Stimulated activated CD4-positive, alpha-beta T cell treated with anti-CD3 and anti-CD28 coated beads, Interleukin-4, amount 100 ng/mL, for 1 hour (primary cell): ENCODE results near the gene L3MBTL1.

Experiments
- DNase-seq: peaks from one replicate; pipeline ENCODE4 v3.0.0-alpha.2; 2020

Gene L3MBTL1

GRCh38 chr20:43536041-43536816 is 28.7 kb downstream of the L3MBTL1 start:
- DNase-seq, result no peak

- no peak for DNase-seq
Observed at GRCh38 chr20:43536817-43537440, 29.4 kb downstream of the L3MBTL1 start.

DNA sequence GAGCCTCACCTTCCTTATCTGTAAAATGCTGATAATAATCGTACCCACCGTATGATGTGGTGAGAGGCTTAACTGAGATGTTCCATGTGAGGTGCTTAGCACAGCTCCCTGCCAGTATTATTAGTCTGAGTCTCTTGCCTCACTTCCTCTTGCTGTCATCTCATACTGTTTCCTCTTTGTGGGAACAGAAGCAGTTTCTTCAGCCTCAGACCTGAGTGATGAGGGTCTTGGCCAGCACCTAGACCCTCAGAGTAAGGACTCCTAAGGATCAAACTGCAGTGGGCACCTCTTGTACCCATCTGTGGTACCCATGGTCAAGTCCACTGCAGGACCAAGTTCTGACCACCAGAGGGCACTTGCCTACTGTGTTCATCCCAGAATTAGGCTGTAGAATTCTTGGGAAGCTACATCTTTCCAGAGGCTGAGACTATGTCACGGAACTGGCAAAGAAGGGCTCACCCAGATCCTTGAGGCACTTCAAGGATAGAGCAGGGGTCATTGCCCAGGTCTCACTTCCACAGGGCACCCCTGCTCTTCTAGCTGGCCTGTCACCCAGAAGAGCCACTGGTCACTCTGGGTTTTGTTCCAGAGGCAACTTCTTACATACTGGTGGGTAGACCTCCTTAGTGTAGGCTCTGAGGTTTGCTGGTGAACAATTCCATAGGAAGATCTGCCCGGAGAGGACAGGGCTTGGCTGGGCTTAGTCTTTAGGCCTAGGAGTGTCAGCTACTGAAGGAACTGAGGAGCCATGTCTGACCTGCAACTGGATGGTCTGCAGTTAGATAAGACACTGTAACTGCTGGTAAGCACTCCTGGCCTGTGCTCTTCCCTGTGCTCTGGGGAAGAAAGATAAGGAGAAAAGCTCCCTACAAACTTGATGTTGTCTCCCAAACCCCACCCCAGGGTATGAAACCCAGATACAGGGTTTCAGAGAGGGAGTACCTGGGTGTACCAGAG is 30.7 kb downstream of the L3MBTL1 start:
- peak; percentile 58 for DNase-seq

DNA sequence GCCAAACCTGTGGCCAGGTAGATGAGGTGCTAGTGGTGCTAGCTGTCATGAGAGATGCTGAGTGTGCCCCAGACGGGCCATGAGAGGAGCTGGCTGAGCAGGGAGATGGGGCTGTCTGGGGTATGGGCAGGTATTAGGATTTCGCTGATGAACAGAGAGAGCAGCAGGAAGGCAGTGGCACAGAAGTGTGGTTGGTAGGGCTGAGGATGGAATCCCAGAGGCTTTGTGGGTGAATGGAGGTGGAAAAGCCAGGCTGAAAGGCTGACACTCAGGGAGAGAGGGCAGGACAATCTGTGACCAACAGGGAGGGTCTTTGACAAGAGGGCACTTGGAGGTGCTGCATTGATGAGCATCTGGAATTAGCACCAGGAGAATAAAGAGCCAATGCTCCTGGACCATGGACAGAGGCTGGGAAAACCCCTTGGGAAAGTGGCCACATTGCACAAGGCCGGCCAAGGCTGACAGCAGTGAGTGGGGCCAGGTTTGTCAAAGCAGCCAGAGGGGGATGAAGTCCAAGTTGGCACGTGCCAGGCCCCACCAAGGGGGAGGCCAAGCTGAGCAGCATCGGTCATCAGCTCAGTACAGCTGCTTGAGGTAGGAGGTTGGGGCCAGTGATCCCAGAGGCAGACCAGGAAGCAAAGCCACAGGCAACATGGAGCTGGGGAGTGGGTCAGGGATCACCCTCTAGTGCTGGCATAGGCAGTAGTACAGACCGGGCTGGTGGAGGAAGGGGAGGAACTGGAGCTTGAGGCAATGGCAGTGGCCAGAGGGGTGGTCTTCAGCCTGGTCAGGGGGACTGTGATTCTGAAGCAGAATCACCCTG is 31.6 kb downstream of the L3MBTL1 start:
- no peak for DNase-seq

DNA sequence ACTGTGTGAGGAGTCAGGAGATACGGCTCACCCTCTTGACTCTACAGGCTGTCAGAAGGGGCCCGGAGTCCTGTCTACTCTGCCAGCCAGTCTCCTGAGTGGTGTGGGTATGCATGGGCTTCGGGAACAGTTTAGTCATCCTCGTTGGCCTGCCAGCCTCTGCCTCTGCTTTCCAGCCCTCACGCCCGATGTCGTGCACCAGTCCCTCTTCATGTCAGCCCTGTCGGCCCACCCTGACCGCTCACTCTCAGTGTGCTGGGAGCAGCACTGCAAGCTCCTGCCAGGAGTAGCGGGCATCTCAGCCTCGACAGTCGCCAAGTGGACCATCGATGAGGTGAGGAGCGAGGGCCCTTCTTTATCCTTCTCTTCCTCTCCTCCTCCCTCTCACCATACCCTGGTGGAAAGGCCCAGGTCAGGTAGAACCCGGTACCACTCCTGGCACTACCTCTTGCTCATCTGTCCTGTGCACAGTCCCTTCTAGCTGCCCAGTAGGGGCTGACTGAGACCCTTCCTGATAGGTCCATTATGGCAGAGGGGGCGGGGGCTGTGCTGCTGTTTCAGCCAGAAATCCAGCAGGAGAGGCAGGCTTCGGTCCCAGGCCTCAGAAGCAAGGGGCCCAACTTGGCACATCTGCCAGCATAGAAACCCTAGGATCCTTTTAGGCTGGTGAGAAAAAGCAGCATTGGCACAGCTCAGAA is 32.6 kb downstream of the L3MBTL1 start:
- DNase-seq, result no peak

- DNase-seq, result no peak
Observed at GRCh38 chr20:43540673-43541060, 33.2 kb downstream of the L3MBTL1 start.

GRCh38 chr20:43541214-43541613 is 33.7 kb downstream of the L3MBTL1 start:
- DNase-seq, result no peak

DNA sequence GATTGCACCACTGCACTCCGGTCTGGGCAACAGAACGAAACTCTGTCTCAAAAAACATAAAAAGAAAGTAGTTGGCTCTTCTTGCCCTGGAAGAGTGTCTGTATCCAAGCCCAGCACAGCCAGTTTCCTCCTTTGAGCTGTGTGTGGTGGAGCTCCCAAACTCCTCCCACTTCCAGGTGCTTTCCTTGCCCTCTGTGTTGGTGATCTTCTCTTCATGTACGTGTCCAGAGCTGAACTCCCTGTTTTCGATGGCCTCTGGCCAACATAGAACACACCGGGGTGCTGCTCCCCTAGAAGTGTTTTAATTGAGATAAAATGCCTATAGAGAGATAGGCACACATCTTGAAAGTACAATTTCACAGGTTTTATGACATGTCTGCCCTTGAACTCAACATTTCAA is 34.7 kb downstream of the L3MBTL1 start:
- DNase-seq, result no peak

DNA sequence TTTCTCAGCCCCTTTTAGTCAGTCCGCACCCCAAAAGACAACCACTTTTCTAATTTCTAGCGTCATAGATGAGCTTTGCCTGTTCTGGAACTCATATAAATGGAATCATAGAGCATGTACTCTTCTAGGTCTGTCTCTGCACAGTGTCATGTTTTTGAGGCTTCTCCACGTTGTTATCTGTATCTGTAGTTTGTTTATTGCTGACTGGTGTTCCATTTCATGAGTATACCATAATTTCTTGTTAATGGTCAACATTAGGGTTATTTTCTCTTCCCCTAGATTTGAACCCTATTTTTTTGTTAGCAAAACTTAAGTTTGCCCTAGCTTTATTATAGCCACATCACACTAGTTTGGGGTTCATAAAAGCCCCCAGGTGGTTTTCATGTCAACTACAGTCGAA is 35.2 kb downstream of the L3MBTL1 start:
- no peak for DNase-seq

- no peak for DNase-seq
Observed at GRCh38 chr20:43543138-43543537, 35.6 kb downstream of the L3MBTL1 start.

DNA sequence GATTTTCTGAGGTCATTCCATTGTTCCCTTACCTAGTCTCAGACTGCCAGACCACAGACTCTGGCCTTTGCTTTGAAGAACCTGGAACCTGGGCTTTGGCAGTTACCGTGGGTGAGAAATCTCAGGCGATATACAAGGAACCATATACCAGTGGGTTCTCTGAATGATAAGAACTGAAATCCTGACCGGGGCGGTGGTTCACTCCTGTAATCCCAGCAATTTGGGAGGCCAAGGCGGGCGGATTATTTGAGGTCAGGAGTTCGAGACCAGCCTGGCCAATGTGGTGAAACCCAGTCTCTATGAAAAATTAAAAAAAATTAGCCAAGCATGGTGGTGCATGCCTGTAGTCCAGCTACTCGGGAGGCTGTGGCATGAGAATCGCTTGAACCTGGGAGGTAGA is 37.0 kb downstream of the L3MBTL1 start:
- DNase-seq, result no peak

DNA sequence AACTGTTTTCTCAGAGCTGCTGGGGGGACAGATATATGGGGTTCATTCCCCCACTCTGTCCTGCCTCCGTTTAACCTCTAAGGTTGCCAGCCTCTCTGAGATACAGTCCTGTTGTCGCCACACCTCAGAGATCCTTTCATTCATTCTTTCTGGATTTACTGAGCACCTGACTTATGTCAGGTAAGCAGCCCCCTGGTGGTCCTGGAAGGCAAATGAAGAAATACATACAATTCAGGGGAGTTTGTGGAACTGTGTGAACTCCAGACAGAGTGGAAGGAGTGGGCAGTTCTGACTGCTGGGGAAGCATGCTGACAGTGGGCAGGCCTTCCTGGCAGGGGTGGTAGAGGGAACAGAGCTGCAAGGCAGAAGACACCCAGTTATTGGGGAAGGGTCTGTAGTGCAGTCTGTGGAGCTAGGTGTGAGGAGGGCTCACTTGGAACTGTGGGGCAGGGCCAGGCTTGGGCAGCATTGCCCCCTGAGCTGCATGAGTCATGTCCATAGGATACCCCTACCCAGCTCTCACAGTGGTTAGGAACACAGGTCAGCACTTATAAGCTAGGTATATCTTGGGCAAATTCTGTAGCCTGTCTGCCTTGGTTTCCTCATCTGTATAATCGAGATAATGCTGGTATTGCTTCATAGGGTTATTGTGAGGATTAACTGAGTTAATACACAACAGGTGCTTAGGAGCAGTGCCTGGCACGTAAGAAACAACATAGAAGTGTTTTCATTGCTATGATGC is 38.5 kb downstream of the L3MBTL1 start:
- DNase-seq, result no peak

GRCh38 chr20:43548273-43548880 is 40.9 kb downstream of the L3MBTL1 start:
- no peak for DNase-seq

GRCh38 chr20:43549416-43550065 is 42.0 kb downstream of the L3MBTL1 start:
- no peak for DNase-seq

GRCh38 chr20:43550456-43550855 is 43.0 kb downstream of the L3MBTL1 start:
- no peak for DNase-seq

GRCh38 chr20:43554369-43554768 is 46.9 kb downstream of the L3MBTL1 start:
- no peak for DNase-seq

DNA sequence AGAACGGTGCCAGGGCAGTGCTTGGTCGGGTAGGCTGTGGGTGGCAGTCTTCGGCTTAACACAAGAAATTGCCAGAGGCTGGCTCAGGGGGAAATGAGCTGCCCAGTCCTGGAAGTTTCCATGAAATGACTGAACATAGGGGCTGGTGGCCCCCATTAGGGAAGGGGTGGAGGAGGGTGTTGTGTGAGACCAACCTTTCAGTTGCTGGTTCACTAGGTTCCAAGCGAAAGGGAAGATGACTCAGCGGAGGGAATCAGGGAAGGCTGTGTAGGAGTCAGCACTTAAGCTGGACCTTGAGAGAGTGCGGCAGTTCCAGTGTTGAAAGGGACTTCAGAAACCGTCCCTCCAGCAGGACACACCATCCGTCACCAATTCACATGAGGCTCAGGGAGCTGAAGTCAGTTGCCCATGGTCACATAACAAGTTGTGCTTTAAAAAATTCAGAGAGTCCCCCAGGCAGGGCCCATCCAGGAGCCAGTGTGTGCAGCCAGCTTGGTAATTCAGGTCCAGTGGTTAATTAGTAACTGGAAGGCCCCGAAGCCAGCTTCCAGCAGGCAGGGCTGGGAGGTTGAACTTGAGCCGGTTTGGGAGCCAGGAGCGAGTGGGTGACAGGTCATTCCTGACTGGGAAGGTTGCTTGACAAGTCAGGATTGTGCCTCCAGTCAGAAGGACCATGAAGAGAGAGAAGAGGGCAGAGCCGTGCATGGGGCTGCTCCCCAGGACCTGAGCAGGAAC is 51.1 kb downstream of the L3MBTL1 start, which contains the start of gene SGK2:
SGK2 (plus strand) TSS at position 616 of the 735 bp plus-strand sequence. CDS start 7,469 bp downstream, outside the sequence.
- DNase-seq, result no peak

GRCh38 chr20:43559147-43559987 is 51.9 kb downstream of the L3MBTL1 start:
- DNase-seq, result no peak
